GM12878 (cell line): ENCODE results near the gene MYL12A. TPM values are rescaled to one million over a fixed set of nuclear protein-coding genes. Genes with fewer than 3 reads are reported as not detected.

Experiments used
- ATAC-seq: fragments of 200-7000 bp; cut with Tn5 transposase; 3 replicates; pipeline ENCODE4 v1.9.1; 2020; ENCODE audit warnings: mild to moderate bottlenecking, moderate library complexity
- BruUV-seq: library from RNA; stranded (reverse); fragments of 400-500 nt; replicated peaks from 2 replicates; lab custom pipeline; 2021; lab: Mats Ljungman, UMichigan
- CTCF ChIA-PET: fragments of 300-600 bp; sonication (Branson Sonifier 250); formaldehyde crosslinking; extraction: SDS; loops from one replicate; lab custom pipeline; 2021; ENCODE audit warnings: inconsistent platforms; lab: Yijun Ruan, JAX
- POLR2A ChIA-PET: fragments of 350-600 bp; formaldehyde crosslinking; extraction: SDS; loops from one replicate; lab custom pipeline; 2021; ENCODE audit warnings: inconsistent platforms; lab: Charles Lee
- RAD21 ChIA-PET: fragments of 300-600 bp; sonication (Branson Sonifier 250); formaldehyde crosslinking; loops from one replicate; lab custom pipeline; 2023; ENCODE audit warnings: antibody characterized with exemption; ENCODE audit not compliant: unreplicated experiment; lab: Charles Lee
- SMC1A ChIA-PET: fragments of 300-600 bp; sonication (Branson Sonifier 250); formaldehyde crosslinking; loops from one replicate; lab custom pipeline; 2023; ENCODE audit not compliant: unreplicated experiment, uncharacterized antibody; lab: Charles Lee
- DNase-seq: peaks from one replicate; pipeline ENCODE4 v3.0.0-alpha.2; 2011; ENCODE audit warnings: low read depth, low spot score
- FAIRE-seq: peaks from 3 replicates; lab custom pipeline; 2011; peaks lifted over from hg19 to GRCh38; lab: Jason Lieb, UNC
- H2AFZ ChIP-seq: 2 replicates; pipeline ENCODE4 v1.6.0; 2011; ENCODE audit warnings: low read depth, low read length, control low read depth; ENCODE audit not compliant: control insufficient read depth
- H3K27ac ChIP-seq: 2 replicates; pipeline ENCODE4 v1.5.1; 2011; ENCODE audit warnings: control low read depth; ENCODE audit not compliant: control insufficient read depth, insufficient read depth
- H3K27me3 ChIP-seq, 2 experiments: replicated peaks in 1 of 2; 2 replicates each; pipeline versions ENCODE4 v1.6.0 to v1.6.1; 2011; ENCODE audit warnings: low read length in 1 of 2; ENCODE audit not compliant: control insufficient read depth in 2 of 2, insufficient read depth in 2 of 2
- H3K36me3 ChIP-seq, 2 experiments: 2 replicates each; pipeline ENCODE4 v1.5.1; 2011; ENCODE audit warnings: low read length in 1 of 2; ENCODE audit not compliant: control insufficient read depth in 2 of 2, insufficient read depth in 2 of 2
- H3K4me1 ChIP-seq: 2 replicates; pipeline ENCODE4 v1.6.1; 2011; ENCODE audit warnings: mild to moderate bottlenecking, low read length, moderate library complexity, mixed read lengths; ENCODE audit not compliant: control insufficient read depth, insufficient read depth
- H3K4me2 ChIP-seq: 2 replicates; pipeline ENCODE4 v1.6.0; 2011; ENCODE audit warnings: control low read depth; ENCODE audit not compliant: control insufficient read depth, insufficient read depth
- H3K4me3 ChIP-seq: fragments of 200-600 bp; sonication (generic); 2 replicates; pipeline ENCODE4 v1.5.1; 2016
- H3K79me2 ChIP-seq: 2 replicates; pipeline ENCODE4 v1.6.0; 2011; ENCODE audit warnings: low read length; ENCODE audit not compliant: control insufficient read depth, insufficient read depth
- H3K9ac ChIP-seq: 2 replicates; pipeline ENCODE4 v1.8.0; 2011; ENCODE audit warnings: low read length, control low read depth, mixed read lengths; ENCODE audit not compliant: control insufficient read depth, insufficient read depth
- H3K9me3 ChIP-seq: replicated peaks from 3 replicates; pipeline ENCODE4 v1.5.1; 2011; ENCODE audit warnings: mild to moderate bottlenecking, low read length; ENCODE audit not compliant: control insufficient read depth, insufficient read depth
- H4K20me1 ChIP-seq: 2 replicates; pipeline ENCODE4 v1.6.0; 2011; ENCODE audit not compliant: control insufficient read depth, insufficient read depth
- CHD4 ChIP-seq: fragments of 200-600 bp; sonication (generic); IDR thresholded peaks from 2 replicates; pipeline ENCODE4 v1.6.1; 2016; ENCODE audit warnings: mild to moderate bottlenecking
- EED ChIP-seq: sonication (generic); IDR thresholded peaks from 2 replicates; pipeline ENCODE4 v1.6.1; 2016; ENCODE audit warnings: antibody characterized with exemption, low read depth
- EP300 ChIP-seq, 2 experiments: fragments of 150-350 bp in 1 of 2; IDR thresholded peaks; 2 replicates each; pipeline ENCODE4 v1.6.1; 2011 to 2012; ENCODE audit warnings: low read depth in 2 of 2, low read length in 2 of 2, borderline replicate concordance in 1 of 2, improper control_type of control experiment in 1 of 2, inconsistent platforms in 1 of 2; ENCODE audit not compliant: control insufficient read depth in 1 of 2
- ETV6 ChIP-seq, 2 experiments: fragments of 450-650 bp in 1 of 2; IDR thresholded peaks in 1 of 2; conservative IDR thresholded peaks in 1 of 2; 2 replicates each; pipeline ENCODE4 v1.6.1; 2014; ENCODE audit warnings: antibody characterized with exemption in 1 of 2, borderline replicate concordance in 1 of 2, low read depth in 1 of 2, mild to moderate bottlenecking in 1 of 2, moderate library complexity in 1 of 2
- EZH2 ChIP-seq: IDR thresholded peaks from 2 replicates; pipeline ENCODE4 v1.6.1; 2012; ENCODE audit warnings: low read depth, mild to moderate bottlenecking, control low read depth, inconsistent platforms, low read length, borderline replicate concordance; ENCODE audit not compliant: control insufficient read depth
- IKZF2 ChIP-seq, 2 experiments: fragments of 450-650 bp; IDR thresholded peaks; 2 replicates each; pipeline ENCODE4 v1.6.1; 2017; ENCODE audit warnings: mild to moderate bottlenecking in 2 of 2, moderate library complexity in 2 of 2
- MLLT1 ChIP-seq: fragments of 450-650 bp; IDR thresholded peaks from 2 replicates; pipeline ENCODE4 v1.6.1; 2016; ENCODE audit warnings: mild to moderate bottlenecking
- NBN ChIP-seq: fragments of 450-650 bp; IDR thresholded peaks from 2 replicates; pipeline ENCODE4 v1.6.1; 2016
- PAX8 ChIP-seq: fragments of 450-650 bp; IDR thresholded peaks from 2 replicates; pipeline ENCODE4 v1.6.1; 2017; ENCODE audit warnings: mild to moderate bottlenecking, moderate library complexity
- PML ChIP-seq: IDR thresholded peaks from 2 replicates; pipeline ENCODE4 v1.6.1; 2012; ENCODE audit warnings: low read length, inconsistent platforms
- RBBP5 ChIP-seq: fragments of 200-600 bp; sonication (generic); conservative IDR thresholded peaks from 2 replicates; pipeline ENCODE4 v1.6.1; 2016
- RUNX3 ChIP-seq: IDR thresholded peaks from 2 replicates; pipeline ENCODE4 v1.6.1; 2012; ENCODE audit warnings: low read length, inconsistent platforms
- SMARCA5 ChIP-seq: fragments of 450-650 bp; IDR thresholded peaks from 2 replicates; pipeline ENCODE4 v1.6.1; 2017; ENCODE audit warnings: mild to moderate bottlenecking
- STAT1 ChIP-seq: fragments of 450-650 bp; conservative IDR thresholded peaks from 2 replicates; pipeline ENCODE4 v1.6.1; 2014; ENCODE audit warnings: antibody characterized with exemption, mild to moderate bottlenecking
- SUZ12 ChIP-seq: fragments of 200-600 bp; sonication (generic); IDR thresholded peaks from one replicate; pipeline ENCODE4 v1.6.1; 2018; ENCODE audit warnings: antibody characterized with exemption, mild to moderate bottlenecking; ENCODE audit not compliant: unreplicated experiment
- TCF12 ChIP-seq: IDR thresholded peaks from 2 replicates; pipeline ENCODE4 v1.6.1; 2011; ENCODE audit warnings: low read depth, mild to moderate bottlenecking, low read length
- WRNIP1 ChIP-seq: IDR thresholded peaks from 2 replicates; pipeline ENCODE4 v1.6.1; 2011; ENCODE audit warnings: low read depth, low read length, improper control_type of control experiment, borderline replicate concordance
- ZBED1 ChIP-seq: IDR thresholded peaks from 2 replicates; pipeline ENCODE4 v1.6.1; 2016; ENCODE audit warnings: borderline replicate concordance
- ZNF274 ChIP-seq: IDR thresholded peaks from one replicate; pipeline ENCODE4 v1.8.0; 2011; ENCODE audit not compliant: insufficient read length, insufficient read depth
- WGBS: methylation state at CpG from one replicate; pipeline ENCODE4 v1.1.6; 2016; ENCODE audit warnings: low lambda C conversion rate; ENCODE audit not compliant: insufficient replicate concordance, insufficient coverage; ENCODE audit errors: missing lambda C conversion rate; 5-methylcytosine and 5-hydroxymethylcytosine counted together
- in situ Hi-C: fragments of 300-500 bp; cut with MboI; formaldehyde crosslinking; loops from 9 replicates; pipeline ENCODE4 v1.14.3; 2018; ENCODE audit warnings: mixed read lengths
- intact Hi-C: fragments of 100-400 bp; cut with micrococcal nuclease; formaldehyde crosslinking; loops from one replicate; pipeline ENCODE4 v1.14.2; 2022; ENCODE audit not compliant: unreplicated experiment
- polyA plus RNA-seq, 11 experiments: library from polyadenylated mRNA; depleted of rRNA in 4 of 11; unstranded in 6 of 11; stranded (reverse) in 5 of 11; fragments of >200 nt; fragmentation: Nextera tagmentation in 4 of 11; fragmentation: Illumina TruSeq in 1 of 11; extraction: Ambion mirVana in 4 of 11; extraction: Trizol in 1 of 11; gene quantifications; 1 replicate in 1 of 11; 2 replicates in 10 of 11; pipeline versions ENCODE4 v1.2.1 to v1.2.3, GENCODE V29; 2011 to 2016; ENCODE audit warnings: inconsistent platforms in 2 of 11, missing spikeins in 2 of 11, low read depth in 1 of 11
- total RNA-seq, 4 experiments: library from RNA; depleted of rRNA in 3 of 4; stranded (reverse); fragments of >200 nt in 3 of 4; fragmentation: Illumina TruSeq in 1 of 4; extraction: Trizol in 1 of 4; gene quantifications; 2 replicates each; pipeline versions ENCODE4 v1.2.1 to v1.2.3, GENCODE V29; 2013 to 2021
- TF ChIP-seq, protein P1 (sequence below): IDR thresholded peaks from 2 replicates; pipeline ENCODE4 v1.6.1; 2012; ENCODE audit warnings: low read depth, low read length, improper control_type of control experiment

MYL12A gene
- total and polyA plus RNA-seq, 10 of the 15 experiments (the other 5 are each of a cell fraction or from before 2014, with no cell fraction given) = 488 to 1,663 (median 924) TPM

DNA sequence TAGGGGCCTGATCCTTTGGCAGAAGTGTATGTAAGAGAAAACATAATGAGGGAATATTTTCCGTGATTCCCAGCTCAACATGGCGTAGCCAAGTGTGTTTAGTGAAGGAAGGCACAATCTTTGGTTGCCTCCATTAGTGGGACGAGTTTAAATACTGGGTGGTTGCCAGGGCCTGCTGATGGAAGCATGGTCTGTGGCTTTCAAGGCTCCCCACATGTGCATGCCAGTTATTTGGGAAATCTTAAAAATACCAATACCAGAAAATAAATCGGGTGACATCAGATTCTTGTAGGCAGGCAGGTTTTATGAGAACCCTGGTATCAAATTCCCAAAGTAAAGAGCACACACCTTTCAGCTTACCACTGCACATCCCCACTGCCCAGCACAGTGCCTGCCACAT, 7.1 kb downstream of the MYL12A start:
- SMC1A ChIA-PET = interaction anchor here (0.9 to 12.1 kb wide), 6 partner anchors 7 to 272 kb away, joined by 3 to 105 read pairs (median 5); partner anchors contain the start of gene MYL12A
- peaks cover 31% of the 10 kb centered on the region for H3K4me1 ChIP-seq
- no TSS peak for BruUV-seq
- peaks cover 7% of the 10 kb centered on the region; the same call in 1 of the 2 replicates for H4K20me1 ChIP-seq
- no peak overlapping the region for H3K9ac ChIP-seq
- no peaks in the 10 kb centered on the region for H3K9me3 ChIP-seq
- H3K27me3 ChIP-seq = no peaks in the 10 kb centered on the region
- POLR2A ChIA-PET = interaction anchor here (0.5 to 1.0 kb wide), 3 partner anchors 9 to 297 kb away, joined by 3 to 5 read pairs (median 3); no protein-coding TSS in a partner anchor
- H3K36me3 ChIP-seq = peaks cover 0 to 42% of the 10 kb centered on the region in 2 experiments
- H3K4me3 ChIP-seq = no peak overlapping the region
- 94% methylated on average over 4 of the region's 4 CpGs for WGBS
- no peak for ATAC-seq
- CTCF ChIA-PET = interaction anchor here (0.8 to 3.1 kb wide), 3 partner anchors 9 to 199 kb away, joined by 3 to 10 read pairs (median 3); no protein-coding TSS in a partner anchor
- 0 out of 2 replicates have a peak overlapping the region, but pooled peaks have one; percentile 10 for H3K27ac ChIP-seq
- TF ChIP-seq EP300 (IDR thresholded peaks at IDR 0.05; ENCODE audit: borderline replicate concordance in 1 of 2, control insufficient read depth in 1 of 2, low read depth in 2 of 2, low read length in 2 of 2) (no peak), EED (no peak), RBBP5 (no peak), STAT1 (no peak), WRNIP1 (no peak), IKZF2 (IDR thresholded peaks at IDR 0.05) (no peak), PML (no peak), CHD4 (no peak), ZBED1 (no peak), SUZ12 (no peak), PAX8 (no peak), EZH2 (no peak), ETV6 (conservative IDR thresholded peaks at IDR 0.05 in 1 of 2, IDR thresholded peaks at IDR 0.05 in 1 of 2; ENCODE audit: borderline replicate concordance in 1 of 2, low read depth in 1 of 2) (no peak), NBN (no peak), MLLT1 (no peak), SMARCA5 (no peak), RUNX3 (no peak), TCF12 (no peak), ZNF274 (no peak)
- TF ChIP-seq, protein P1, sequence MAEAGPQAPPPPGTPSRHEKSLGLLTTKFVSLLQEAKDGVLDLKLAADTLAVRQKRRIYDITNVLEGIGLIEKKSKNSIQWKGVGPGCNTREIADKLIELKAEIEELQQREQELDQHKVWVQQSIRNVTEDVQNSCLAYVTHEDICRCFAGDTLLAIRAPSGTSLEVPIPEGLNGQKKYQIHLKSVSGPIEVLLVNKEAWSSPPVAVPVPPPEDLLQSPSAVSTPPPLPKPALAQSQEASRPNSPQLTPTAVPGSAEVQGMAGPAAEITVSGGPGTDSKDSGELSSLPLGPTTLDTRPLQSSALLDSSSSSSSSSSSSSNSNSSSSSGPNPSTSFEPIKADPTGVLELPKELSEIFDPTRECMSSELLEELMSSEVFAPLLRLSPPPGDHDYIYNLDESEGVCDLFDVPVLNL = no peak
- TF ChIP-seq, all 136 proteins: peak for 0
- Histone ChIP-seq H2AFZ (no peak overlapping the region), H3K79me2 (peaks cover 56% of the 10 kb centered on the region), H3K4me2 (peak overlapping the region; percentile 38; the same call in 1 of the 2 replicates)
- FAIRE-seq (peak; percentile 13), DNase-seq (no peak)
- intact Hi-C loops (no loop called here), in situ Hi-C loops (loop anchor here (25.0 kb wide), 1 partner anchor 1008 kb away; no protein-coding TSS in a partner anchor)
- RAD21 ChIA-PET = interaction anchor here (1.2 to 3.1 kb wide), 5 partner anchors 8 to 340 kb away, joined by 3 to 23 read pairs (median 8); partner anchors contain the start of gene MYL12A
